ENCODE data around the gene SETD9.

- TF ChIP-seq YY1 (IDR thresholded peaks at IDR 0.05), result no peak
- TF ChIP-seq REST (IDR thresholded peaks at IDR 0.05), result no peak
- TF ChIP-seq CTCF (IDR thresholded peaks at IDR 0.05; ENCODE audit: low read depth, low read length, missing input control), result no peak
- TF ChIP-seq JUND (IDR thresholded peaks at IDR 0.05), result no peak
- no peak for TF ChIP-seq GABPA (IDR thresholded peaks at IDR 0.05 in 1 of 2, conservative IDR thresholded peaks at IDR 0.05 in 1 of 2)
- no peak for TF ChIP-seq RAD21 (IDR thresholded peaks at IDR 0.05)
- no peak for TF ChIP-seq MAX (IDR thresholded peaks at IDR 0.05)
- TF ChIP-seq TAF1 (conservative IDR thresholded peaks at IDR 0.05), result no peak
- no peak for TF ChIP-seq HNF4A (conservative IDR thresholded peaks at IDR 0.05)
These were observed 4.4 kb downstream of the SETD9 start for GRCh38 chr5:56913766-56914165.

All from liver (tissue), 3 donors.